K562 (cell line): Measurements from ENCODE around the gene DMBT1.

Experiments used
- IRF1 ChIP-seq: sonication (generic); formaldehyde crosslinking; IDR thresholded peaks from 2 replicates; pipeline ENCODE4 v1.8.0; 2022; ENCODE audit warnings: missing genetic modification reagents, mild to moderate bottlenecking, borderline replicate concordance
- MYC ChIP-seq, 2 experiments: fragments of 250-450 bp in 1 of 2; sonication (Bioruptor Pico) in 1 of 2; IDR thresholded peaks; 2 replicates each; pipeline versions ENCODE4 v1.5.1 to v1.6.1; 2012 to 2021; ENCODE audit warnings: low read depth in 2 of 2, borderline replicate concordance in 1 of 2, improper control_type of control experiment in 1 of 2, low read length in 1 of 2, mild to moderate bottlenecking in 1 of 2, moderate library complexity in 1 of 2
- PHF21A ChIP-seq: fragments of 450-650 bp; IDR thresholded peaks from 2 replicates; pipeline ENCODE4 v1.6.1; 2017; ENCODE audit warnings: low read depth, borderline replicate concordance

- TF ChIP-seq MYC (IDR thresholded peaks at IDR 0.05; ENCODE audit: low read depth, low read length) (no peak), MYC (CRISPR knock-in tag; IDR thresholded peaks at IDR 0.05; ENCODE audit: borderline replicate concordance, low read depth) (no peak), IRF1 (CRISPR knock-in tag) (no peak), PHF21A (no peak)
Measured at GRCh38 chr10:122546242-122546641, 14.3 kb upstream of the DMBT1 start.
